Activated CD4-positive, alpha-beta T cell treated with anti-CD3 and anti-CD28 coated beads, Interleukin-2, amount 50 U/mL, for 1 hour (primary cell): ENCODE data around the gene SMLR1.

Experiments used
- DNase-seq: peaks from one replicate; pipeline ENCODE4 v3.0.0-alpha.2; 2020

Gene SMLR1

DNA sequence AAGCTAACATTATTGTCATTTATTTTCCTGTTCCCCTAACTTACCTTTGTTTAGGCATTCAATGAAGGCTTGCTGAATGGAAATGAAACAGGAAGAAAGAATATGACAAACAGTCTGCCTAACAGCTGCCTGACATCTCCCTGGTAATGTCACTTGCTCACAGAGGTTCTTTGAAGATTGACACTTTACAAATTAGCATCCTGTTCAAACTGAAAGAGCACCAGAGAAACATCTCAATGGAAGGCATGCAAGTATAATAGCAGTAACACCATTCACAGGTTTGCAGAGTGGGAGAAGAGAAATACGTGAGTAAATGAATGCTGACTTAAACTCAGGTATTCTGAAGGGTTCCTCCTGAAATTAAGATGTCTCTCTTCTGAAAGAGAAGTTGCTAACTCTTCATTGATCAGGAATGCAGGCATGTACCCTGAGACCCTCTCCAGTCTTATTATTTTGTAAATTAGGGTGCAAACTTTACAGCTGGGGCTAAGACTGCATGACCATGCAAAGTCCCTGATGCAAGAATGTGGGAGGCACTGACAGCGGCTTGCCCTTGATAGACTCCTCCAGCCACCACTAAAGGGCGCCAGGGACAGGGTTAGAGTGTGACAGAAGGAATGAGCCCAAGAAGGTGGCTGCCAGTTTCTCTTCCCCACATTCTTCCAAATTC is 1.3 kb upstream of the SMLR1 start:
- DNase-seq: no peak

DNA sequence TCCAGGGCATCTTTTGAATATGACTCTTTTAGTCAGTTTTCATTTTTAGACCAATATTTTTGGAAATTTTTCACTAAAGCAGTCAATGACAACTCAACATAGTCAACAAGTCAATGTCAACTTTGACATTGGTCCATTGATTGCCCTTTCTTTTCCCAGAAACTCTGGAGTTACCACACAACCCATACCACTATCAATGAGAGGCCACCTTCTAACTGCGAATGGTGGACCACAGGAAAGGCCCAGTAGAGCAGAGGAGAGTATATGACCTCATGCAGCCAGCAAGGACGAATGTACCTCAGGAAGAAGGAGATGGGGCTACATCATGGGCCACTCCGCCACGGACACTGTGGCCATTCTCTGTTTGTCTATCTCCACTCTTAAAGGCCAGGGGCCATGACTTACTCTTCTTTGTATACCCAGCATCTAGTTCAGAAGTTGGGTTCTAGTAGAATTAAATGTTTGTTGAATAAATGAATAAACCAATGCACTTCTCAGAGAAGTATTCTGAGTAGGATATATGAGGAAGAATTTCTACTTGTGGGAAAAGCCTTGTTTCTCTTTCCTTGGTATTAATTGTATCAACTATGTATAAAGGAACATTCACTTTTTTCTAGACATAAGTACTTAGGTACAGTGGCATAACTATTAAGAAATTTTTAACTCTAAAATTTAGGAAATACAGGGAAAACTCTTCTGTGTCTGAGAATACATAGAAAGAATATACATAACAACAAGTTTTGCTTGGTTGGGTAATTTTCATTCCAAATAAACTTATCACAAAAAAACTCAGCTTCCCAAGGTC is 562 bp upstream of the SMLR1 start:
- no peak for DNase-seq

DNA sequence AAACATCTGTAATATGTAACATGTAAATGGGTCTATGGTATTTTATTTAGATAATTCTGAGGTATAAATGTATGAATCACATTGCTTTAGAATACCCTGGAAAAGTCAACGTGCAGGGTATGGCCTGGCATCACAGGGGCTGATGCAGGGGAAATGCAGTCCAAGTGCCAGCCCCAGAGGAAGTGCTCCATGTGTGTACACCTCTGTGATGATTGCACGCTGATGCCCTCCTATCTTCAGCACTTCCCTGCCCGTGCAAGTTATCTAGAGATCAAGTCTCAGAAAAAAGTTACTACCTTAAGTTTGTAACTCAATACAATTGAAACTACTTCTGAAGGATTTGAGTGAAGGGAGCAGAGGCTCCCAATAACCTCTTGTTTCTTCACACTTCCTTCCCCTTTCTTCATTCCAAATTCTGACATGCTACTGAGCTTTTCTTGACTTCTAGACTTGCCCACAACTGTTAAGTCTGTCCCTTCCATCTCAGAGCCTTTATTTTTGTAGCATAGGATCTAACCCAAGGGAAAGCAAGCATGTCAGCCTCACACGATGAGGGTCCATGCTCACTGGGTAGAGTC is 2.2 kb downstream of the SMLR1 start:
- no peak for DNase-seq

DNA sequence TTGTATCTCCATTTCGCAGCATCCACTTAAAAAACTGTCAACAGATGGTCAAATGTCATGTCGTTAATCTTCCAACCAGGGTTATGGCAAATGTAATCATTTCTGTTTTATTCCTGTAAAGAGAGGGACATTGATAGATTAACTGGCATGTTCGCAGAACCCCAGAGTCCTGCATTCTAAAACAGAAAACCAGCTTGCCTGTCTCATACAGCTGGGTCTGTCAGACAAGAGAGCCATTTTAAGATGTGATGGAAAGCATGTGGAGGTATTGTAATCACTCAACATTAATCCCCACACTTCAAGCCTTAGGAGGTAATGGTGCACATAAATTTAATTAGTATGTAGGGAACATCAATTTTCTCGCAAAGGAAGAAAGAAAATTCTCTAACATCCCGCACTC is 4.4 kb downstream of the SMLR1 start:
- DNase-seq: no peak

DNA sequence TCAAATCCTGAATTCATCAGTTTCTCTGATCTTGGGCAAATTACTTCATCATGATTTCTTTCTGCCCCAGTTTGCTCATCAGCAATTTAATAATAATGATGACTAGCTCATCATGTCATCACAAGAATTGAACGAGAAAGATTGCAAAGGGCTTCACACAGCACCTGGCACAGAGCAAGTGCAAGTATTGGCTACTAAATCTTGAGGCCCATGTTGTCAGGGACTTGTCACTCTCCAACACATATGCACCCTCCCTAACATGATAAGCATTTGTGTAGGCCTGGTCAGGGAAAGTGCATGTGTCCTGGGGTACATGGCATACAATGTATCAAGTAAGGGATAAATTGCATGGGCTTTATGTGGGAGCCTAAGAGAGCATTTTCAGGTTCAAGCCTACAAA is 6.4 kb downstream of the SMLR1 start:
- DNase-seq: no peak

DNA sequence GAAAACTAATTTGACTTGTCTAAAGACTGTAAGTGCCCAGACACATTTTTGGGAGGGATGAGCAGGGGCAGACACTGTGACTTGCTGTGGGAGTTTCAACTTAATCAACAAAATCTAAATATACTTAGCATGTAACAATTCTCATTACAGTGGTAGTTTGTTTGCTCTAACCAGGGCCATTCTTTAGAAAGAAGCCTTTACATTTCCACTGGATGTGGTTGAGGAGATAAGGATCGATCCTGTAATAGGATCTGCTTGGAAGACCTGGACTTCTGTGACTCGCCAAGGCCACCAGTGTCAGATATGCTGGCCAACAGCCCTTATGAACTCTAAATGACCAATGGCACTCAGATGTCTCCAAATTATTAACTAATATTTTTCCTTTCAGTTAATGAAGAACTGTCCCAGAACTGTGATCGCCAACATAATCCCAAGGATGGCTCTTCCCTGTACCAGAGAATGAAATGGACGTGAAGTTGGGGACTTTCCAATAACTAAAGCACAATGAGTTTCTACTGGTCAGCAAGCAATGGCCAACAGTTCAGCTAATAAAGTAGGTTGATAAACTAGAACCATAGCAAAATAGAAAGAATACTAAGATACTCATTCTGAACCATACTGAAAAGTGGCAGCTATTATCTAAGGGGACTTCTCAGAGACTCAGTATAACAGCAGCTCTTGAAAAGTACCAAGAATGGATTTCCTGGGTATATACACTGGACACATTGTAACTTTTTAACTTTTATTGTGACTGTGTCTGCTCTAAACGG is 7.5 kb downstream of the SMLR1 start:
- no peak for DNase-seq

DNA sequence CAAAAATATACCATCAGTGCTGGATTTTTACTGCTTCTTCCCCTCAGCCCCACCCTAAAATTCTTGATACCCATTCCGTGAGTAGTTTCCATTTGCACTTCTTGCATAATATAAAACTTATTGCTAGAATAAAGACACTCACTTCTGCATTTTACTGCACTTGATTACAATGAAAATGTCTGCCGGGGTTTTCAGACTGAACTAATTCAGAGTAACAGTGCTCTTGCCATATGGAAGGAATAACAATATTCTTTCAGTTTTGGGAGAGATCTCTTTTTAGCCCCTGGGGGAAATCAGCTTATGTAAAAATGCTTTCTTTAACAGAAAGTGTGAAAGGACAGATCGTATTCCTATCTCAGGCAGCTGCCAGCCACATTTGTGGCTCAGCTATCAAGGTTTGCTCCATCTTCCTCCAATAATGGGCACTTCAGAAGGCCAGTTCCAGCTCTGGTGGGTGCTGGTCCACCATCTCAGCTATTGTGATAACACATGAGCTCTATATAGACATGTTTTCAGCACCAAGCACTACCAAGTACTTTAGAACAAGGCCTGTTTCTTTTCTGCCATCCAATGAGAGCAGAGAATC is 8.9 kb downstream of the SMLR1 start:
- no peak for DNase-seq

DNA sequence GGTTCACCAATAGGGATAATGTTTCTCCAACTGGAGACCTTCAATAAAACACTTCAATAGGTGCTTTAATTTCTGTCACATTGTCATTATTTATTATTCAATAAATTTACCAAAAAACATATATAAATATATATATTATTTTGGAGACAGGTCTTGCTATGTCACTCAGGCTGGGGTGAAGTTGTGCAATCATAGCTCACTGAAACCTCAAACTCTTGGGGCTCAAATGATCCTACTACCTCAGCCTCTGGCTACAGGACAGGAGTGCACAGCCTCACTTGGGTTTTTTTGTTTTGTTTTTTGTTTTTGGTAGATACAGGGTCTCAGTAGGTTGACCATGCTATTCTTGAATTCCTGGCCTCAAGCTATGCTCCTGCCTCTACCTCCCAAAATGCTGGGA is 9.9 kb downstream of the SMLR1 start:
- no peak for DNase-seq

DNA sequence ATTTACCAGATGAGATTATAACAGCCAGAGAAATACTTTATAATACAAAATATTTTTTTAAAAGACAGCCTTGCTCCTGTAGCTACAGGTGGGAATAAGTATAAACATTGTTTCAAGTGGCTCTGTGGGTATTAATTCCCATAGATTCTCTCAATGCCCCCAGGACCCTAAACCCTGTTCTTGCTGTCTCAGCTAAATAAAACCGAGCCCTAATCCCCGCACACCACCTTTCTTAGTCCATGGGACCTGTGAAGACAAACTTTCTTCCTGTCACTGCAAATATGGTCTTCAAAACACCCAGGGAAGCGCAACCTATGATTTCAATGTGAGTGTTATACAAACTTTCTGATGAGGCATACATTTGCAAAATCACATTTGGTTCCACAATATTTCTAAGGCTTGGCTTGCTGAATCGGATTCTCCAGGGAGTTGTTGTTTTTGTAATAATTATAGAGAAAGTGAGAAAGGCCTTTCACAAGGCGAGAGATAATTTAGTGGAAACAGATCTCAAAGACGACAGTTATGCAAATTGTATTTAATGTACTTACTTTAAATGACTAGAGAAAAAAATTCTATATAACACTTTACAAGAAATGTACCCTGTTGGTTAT is 11.1 kb downstream of the SMLR1 start:
- DNase-seq: no peak

DNA sequence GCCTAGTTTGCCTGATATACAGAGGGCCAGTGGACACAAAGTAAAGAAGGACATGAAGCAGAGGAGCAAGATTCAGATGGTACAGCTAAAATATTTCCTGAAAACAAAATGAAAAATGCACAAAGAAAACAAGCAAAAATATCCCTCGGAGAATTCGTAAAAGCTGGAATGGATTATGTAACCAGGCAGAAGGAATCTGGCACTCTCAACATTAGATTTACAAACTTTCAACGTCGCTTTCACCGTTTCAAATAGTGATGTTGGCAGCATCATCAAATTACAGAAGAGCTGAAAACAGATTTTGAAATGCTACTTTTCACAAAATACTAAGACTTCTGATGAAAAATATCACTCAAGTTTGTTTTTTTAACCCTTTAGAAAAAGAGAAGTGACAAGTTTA is 11.7 kb downstream of the SMLR1 start:
- no peak for DNase-seq

DNA sequence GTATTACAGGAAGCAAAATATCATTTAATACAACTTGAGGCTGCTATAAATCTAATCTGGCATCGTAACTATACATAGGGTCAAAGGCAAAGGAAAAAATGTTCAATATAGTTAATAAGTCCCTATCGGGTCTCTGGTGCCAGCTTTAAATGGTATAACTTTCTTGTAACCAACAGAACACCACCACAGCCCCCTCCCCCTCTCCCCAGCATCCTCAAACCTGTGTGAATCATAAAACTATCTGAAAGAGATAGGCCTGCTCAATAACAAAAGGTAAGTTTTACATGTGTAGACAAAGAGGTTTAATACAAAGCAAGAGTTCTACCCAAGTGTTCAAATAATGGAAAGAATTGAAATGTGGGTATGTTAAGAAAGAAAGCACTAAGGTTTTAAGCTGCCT is 12.2 kb downstream of the SMLR1 start:
- DNase-seq: no peak

DNA sequence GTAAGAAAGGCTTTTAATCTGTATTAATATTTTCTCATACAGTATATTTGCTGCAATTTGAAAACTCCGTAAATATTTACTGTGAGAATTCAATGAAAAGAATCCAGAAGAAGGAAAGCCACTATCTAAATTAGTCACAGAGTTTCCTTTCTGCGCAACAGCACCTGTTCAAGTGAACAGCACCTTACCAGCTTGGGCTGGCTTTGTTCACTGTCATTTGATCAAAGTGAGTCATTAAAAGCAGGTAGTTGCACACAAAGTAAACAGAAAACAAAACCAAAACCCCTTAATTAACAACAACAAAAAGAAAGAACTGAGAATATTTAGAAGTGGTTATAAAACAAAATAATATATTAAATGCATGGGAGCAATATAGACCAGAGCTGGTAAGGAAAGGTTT is 12.8 kb downstream of the SMLR1 start:
- DNase-seq: no peak

DNA sequence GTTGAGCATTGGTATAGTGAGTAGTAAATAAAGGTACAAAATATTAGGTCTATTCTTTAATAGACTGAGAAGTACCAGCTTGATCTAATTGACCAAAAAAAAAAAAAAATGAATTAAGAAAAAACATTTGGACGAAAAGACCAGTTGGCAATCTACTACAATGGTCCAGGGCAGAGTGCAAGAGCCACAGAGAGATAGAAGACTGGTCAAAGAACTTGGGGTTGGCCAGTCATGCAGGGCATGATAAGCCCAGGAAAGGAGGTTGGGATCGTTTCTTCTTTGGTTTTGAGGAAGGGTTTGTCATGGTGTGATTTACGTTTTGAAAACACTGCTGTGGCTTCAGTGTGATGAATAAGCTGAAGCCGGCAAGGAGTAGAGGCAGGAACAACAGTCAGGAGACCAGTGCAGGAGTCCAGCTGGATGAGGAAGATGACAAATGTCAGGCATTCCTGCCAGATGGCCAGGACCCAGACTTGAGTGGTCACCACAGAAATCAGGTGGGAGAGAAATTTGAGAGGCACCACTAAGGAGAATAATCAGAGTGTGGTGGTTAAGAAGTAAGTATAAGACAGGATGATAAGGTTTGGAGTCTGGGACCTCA is 14.0 kb downstream of the SMLR1 start:
- no peak for DNase-seq

DNA sequence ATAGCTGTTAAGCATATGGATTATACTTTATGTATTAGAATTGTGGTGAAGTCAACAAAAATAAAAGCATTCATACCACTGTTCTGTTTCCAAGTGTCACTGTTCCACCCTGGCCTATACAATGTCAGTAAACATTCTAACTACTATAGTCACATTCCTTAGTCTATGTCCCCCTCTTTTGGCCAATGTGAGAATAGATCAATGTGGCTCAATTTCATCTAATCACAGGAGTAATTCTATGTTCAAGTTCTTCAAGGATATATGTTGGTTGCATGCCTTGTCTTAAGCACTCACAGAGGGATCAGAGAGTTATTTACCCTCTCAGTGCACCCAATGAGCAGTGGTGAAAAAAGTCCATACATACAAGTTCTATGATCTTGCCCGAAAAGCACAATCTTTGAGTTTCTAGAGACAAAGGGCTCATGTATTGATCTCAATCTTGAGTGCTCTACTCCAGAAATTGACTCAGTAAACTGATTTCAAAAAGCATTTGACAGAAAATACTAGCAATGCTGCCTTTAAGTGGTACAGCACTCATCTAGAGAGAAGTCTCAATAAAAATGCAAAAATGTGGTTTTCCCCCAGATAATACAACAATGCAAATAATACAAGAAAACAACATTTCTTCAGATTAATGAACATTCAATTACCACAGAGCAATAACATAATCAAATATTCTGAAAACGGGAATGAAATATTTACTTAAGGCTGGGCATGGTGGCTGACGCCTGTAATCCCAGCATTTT is 16.5 kb downstream of the SMLR1 start:
- DNase-seq: no peak

DNA sequence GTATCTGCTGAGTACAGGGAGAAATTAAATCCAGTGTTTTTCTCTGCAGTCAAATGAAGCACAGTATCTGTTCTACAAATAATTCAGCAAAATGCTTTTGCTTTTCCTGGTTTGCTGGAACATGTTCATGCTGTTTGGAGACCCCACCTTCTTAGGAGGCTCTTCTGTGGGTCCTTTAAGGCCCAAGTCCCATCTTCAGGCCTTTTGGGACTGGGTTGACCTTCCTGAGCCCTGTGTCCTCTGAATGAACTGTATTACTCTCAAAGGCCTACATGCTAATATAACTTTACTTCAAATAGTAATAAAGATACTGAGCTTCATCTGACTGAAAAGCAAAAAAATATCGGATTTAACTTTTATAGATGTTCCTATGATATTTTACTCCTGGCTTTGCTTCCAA is 19.3 kb downstream of the SMLR1 start:
- DNase-seq: no peak

DNA sequence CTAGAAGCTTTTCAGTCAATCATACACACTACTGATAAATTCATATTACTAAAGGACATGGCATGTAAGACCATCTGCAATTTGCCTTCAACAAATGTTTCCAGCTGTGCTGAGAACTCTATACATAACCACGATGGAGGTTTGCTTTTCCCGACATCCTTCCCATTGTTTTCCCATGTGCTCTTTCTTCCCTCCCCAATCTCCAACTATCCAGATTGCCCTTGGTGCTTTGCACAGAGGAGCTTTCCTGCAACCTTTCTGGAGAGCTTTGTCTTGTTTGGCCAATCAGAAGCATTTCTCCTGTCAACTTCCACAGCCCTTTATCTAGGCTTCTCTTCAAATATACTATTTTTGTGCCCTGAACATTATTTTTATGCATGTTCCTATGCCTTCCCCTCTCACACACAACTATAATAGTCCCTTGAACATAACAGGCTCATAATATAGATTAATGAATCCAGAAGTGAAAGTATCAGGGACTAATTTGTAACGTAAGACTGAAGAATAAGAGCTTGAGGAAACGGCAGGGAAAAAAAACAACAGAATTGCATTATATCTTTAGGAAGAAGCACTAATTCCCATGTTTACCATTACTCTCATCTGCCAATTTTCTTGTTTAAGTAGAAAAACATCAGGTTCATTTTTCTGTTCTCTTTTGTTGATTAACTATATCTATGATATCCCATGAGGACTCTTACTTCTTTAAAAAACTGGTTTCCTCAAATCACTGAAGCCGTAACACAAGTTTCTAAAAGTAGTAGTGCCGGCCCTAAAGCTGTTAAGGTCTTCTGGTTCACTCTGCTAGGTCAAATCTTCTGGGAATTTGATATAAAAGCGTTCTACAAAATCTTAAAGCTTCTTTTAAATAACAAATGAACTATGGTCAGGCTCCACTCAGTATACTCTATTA is 20.1 kb downstream of the SMLR1 start:
- no peak for DNase-seq

DNA sequence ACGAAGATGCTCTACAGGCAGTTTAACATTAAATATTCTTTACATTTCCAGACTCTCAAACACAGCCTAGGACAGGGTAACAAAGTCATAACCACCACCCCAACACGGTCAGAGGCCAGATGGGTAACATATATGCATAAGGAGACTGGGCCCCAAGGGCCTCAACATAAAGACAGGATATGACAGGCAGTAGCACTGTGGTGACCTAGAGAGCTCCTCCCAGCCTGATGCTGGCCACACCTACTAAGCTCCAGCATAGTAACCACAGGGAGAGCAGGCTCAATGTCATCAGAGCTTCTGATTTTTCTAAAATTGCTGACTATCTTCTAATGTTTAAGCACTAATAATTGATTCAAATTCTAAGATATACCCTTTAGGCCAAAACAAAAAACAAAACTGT is 21.7 kb downstream of the SMLR1 start:
- DNase-seq: no peak

DNA sequence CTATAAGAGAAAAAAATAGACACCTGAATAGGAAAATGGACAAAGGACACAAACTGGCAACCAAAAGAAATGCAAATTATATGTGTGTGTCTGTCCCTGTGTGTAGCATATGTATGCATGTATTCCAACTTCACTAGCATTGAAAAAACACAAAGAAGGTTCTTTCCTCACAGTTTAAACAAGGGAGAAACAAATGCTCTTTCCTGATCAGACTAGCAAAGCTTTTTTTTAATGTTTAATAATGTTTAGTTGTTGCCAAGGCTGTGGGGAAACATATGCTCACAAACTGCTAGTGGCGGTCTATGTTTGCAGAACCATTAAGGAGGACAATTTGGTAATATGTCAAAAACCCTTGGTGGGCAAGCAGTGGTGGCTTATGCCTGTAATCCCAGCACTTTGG is 22.4 kb downstream of the SMLR1 start:
- no peak for DNase-seq

DNA sequence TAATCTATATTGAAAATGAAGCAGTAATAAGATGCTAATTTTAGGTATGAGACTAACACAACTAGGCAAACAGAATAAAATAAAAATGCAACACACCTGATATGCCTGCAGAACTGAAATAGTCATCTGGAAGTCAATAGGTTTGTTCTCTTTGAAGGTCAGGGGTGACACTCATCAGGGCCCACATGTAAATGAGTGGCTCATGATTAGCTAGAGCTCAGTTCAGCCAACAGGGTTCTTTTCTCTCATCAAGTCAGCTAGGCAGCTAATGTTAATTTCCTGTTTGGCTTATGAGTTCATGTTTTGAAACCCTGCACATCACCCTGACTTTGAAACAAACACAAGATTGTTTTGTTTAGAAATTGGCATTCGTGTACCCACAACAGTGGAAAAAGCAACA is 23.8 kb downstream of the SMLR1 start:
- DNase-seq: no peak

DNA sequence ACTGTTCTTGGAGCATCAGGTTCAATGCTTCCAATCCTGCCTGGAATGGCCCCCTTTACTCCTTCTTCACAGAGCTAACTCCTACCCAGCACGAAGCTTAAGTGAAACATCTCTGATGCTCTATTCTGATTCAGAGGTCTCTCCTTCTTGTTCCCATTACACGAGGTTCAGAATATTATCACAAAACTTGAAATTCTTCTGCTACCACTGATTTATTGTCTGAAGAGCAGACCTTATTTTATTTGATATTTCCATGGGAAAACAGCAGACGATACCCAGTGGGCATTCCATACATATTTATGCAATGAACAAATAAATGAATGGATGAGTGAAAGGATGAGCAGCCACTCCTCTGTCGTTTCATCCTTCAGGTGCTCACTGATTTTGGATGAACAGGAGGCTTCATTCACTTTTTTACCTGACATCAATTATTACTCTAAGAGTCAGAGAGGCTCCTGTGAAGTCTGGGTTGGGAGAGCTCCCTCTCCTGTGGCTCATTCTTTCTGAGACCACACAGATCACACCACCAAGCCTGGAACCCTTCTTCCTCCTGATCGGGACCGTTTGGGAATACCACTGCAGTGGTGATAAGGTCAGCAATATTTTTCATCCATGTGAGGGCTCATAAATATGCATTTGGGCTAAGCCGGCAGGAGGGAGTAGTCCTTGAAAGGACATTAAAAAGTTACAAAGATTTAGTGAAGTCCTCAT is 25.8 kb downstream of the SMLR1 start:
- no peak for DNase-seq
